ENCODE data around the gene TMOD3. TPM values are rescaled to one million over a fixed set of nuclear protein-coding genes. Genes with fewer than 3 reads are reported as not detected.

Gene TMOD3
- total and polyA plus RNA-seq, 2 experiments from 2014 or later, result 27.2 to 38.3 TPM

DNA sequence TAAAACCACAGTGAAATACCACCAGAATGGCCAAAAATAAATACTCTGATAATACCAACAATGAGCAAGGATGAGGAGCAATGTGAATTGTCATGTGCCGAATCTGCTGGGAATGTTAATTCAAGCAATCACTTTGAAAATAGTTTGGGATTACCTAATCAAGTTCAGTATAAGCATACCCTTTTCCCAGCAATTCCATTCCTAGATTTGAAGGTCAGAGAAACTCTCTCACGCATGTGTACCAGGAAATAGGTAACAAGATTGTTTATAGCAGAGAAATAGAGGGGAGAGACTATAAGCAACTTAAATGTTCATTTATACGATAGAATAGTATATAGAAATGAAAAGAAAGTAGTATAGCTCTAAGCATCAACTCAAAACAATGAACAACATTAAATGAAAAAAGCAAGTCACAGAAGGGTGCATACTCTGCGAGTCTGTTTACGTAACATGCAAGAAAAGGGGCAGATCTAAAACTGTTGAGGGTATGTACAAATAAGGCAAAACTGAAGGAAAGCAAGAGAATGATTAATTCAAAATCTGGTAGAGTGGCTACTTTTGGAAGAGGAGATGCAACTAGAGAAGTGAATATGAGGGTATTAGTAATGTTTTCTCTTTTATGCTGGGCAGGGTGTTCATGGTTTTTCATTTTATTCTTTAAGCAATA is 27.4 kb downstream of the TMOD3 start:
- Histone ChIP-seq H3K4me3 (no peak overlapping the region), H3K4me2 (no peak overlapping the region), H2AFZ (no peak overlapping the region), H3K9me2 (replicated peaks; ENCODE audit: insufficient read depth) (no peaks in the 10 kb centered on the region), H3K79me2 (peaks cover 92% of the 10 kb centered on the region), H3K36me3 (replicated peaks; ENCODE audit: insufficient read depth, low read depth) (no peaks in the 10 kb centered on the region), H3K4me1 (ENCODE audit: insufficient read depth) (no peaks in the 10 kb centered on the region), H3K27ac (no peak overlapping the region), H4K20me1 (ENCODE audit: insufficient read depth, poor library complexity, severe bottlenecking) (peaks cover 8% of the 10 kb centered on the region), H3K27me3 (no peaks in the 10 kb centered on the region), H3K9me3 (ENCODE audit: low read depth) (no peaks in the 10 kb centered on the region)
- DNase-seq (ENCODE audit: low spot score), result no peak
- WGBS (ENCODE audit: low lambda C conversion rate, missing lambda C conversion rate), result 88% methylated on average over 5 of the region's 5 CpGs
- TF ChIP-seq CTCF (IDR thresholded peaks at IDR 0.05; ENCODE audit: poor library complexity) (no peak), EZH2 (IDR thresholded peaks at IDR 0.05; ENCODE audit: borderline replicate concordance) (no peak), EZH2phosphoT487 (IDR thresholded peaks at IDR 0.05; ENCODE audit: low read depth, severe bottlenecking, unreplicated experiment) (no peak)

- Histone ChIP-seq H3K27me3 (no peaks in the 10 kb centered on the region), H3K9me2 (replicated peaks; ENCODE audit: insufficient read depth) (no peaks in the 10 kb centered on the region), H4K20me1 (ENCODE audit: insufficient read depth, poor library complexity, severe bottlenecking) (no peaks in the 10 kb centered on the region), H3K36me3 (replicated peaks; ENCODE audit: insufficient read depth, low read depth) (no peaks in the 10 kb centered on the region), H3K9me3 (ENCODE audit: low read depth) (no peaks in the 10 kb centered on the region), H3K27ac (no peak overlapping the region), H3K4me2 (no peak overlapping the region), H2AFZ (no peak overlapping the region), H3K79me2 (peaks cover 71% of the 10 kb centered on the region), H3K4me3 (no peak overlapping the region), H3K4me1 (ENCODE audit: insufficient read depth) (peaks cover 2% of the 10 kb centered on the region)
- TF ChIP-seq EZH2phosphoT487 (IDR thresholded peaks at IDR 0.05; ENCODE audit: low read depth, severe bottlenecking, unreplicated experiment) (no peak), EZH2 (IDR thresholded peaks at IDR 0.05; ENCODE audit: borderline replicate concordance) (no peak), CTCF (IDR thresholded peaks at IDR 0.05; ENCODE audit: poor library complexity) (no peak)
- no peak for DNase-seq (ENCODE audit: low spot score)
- WGBS (ENCODE audit: low lambda C conversion rate, missing lambda C conversion rate), result 91% methylated on average over 10 of the region's 10 CpGs
Observed at GRCh38 chr15:51861557-51862359, 32.3 kb downstream of the TMOD3 start.

GRCh38 chr15:51863131-51863530 is 33.7 kb downstream of the TMOD3 start:
- Histone ChIP-seq H2AFZ (no peak overlapping the region), H3K27ac (no peak overlapping the region), H3K4me2 (no peak overlapping the region), H3K4me3 (no peak overlapping the region), H3K27me3 (no peaks in the 10 kb centered on the region), H4K20me1 (ENCODE audit: insufficient read depth, poor library complexity, severe bottlenecking) (no peaks in the 10 kb centered on the region), H3K9me3 (ENCODE audit: low read depth) (no peaks in the 10 kb centered on the region), H3K4me1 (ENCODE audit: insufficient read depth) (peaks cover 4% of the 10 kb centered on the region), H3K36me3 (replicated peaks; ENCODE audit: insufficient read depth, low read depth) (no peaks in the 10 kb centered on the region), H3K79me2 (peaks cover 57% of the 10 kb centered on the region), H3K9me2 (replicated peaks; ENCODE audit: insufficient read depth) (no peaks in the 10 kb centered on the region)
- WGBS (ENCODE audit: low lambda C conversion rate, missing lambda C conversion rate), result 100% methylated on average over 2 of the region's 2 CpGs
- no peak for DNase-seq (ENCODE audit: low spot score)
- TF ChIP-seq EZH2 (IDR thresholded peaks at IDR 0.05; ENCODE audit: borderline replicate concordance), result no peak
- TF ChIP-seq CTCF (IDR thresholded peaks at IDR 0.05; ENCODE audit: poor library complexity), result no peak
- no peak for TF ChIP-seq EZH2phosphoT487 (IDR thresholded peaks at IDR 0.05; ENCODE audit: low read depth, severe bottlenecking, unreplicated experiment)
